Stomach (tissue), 4 donors: Measurements from ENCODE around the gene MAP7.

Experiments
- POLR2A ChIP-seq, 4 donors: fragments of 450-650 bp; IDR thresholded peaks; one replicate each; pipeline ENCODE4 v1.6.1; 2016; ENCODE audit warnings: antibody characterized with exemption in 4 of 4, control low read depth in 2 of 4, mild to moderate bottlenecking in 1 of 4, moderate library complexity in 1 of 4
- POLR2AphosphoS5 ChIP-seq, 3 donors: sonication (generic); formaldehyde crosslinking; IDR thresholded peaks; one replicate each; pipeline ENCODE4 v1.6.1; 2016; ENCODE audit warnings: antibody characterized with exemption in 3 of 3
- TF ChIP-seq, protein P1 (sequence below), 7 experiments: fragments of 450-650 bp in 4 of 7; fragments of 200-600 bp in 3 of 7; sonication (generic) in 3 of 7; IDR thresholded peaks; one replicate each; pipeline ENCODE4 v1.5.1; 2016 to 2019; ENCODE audit warnings: antibody characterized with exemption in 7 of 7, control low read depth in 2 of 7, mild to moderate bottlenecking in 1 of 7

- TF ChIP-seq POLR2A (IDR thresholded peaks at IDR 0.05) (no peak), POLR2AphosphoS5 (IDR thresholded peaks at IDR 0.05) (no peak)
- TF ChIP-seq, protein P1, sequence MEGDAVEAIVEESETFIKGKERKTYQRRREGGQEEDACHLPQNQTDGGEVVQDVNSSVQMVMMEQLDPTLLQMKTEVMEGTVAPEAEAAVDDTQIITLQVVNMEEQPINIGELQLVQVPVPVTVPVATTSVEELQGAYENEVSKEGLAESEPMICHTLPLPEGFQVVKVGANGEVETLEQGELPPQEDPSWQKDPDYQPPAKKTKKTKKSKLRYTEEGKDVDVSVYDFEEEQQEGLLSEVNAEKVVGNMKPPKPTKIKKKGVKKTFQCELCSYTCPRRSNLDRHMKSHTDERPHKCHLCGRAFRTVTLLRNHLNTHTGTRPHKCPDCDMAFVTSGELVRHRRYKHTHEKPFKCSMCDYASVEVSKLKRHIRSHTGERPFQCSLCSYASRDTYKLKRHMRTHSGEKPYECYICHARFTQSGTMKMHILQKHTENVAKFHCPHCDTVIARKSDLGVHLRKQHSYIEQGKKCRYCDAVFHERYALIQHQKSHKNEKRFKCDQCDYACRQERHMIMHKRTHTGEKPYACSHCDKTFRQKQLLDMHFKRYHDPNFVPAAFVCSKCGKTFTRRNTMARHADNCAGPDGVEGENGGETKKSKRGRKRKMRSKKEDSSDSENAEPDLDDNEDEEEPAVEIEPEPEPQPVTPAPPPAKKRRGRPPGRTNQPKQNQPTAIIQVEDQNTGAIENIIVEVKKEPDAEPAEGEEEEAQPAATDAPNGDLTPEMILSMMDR (IDR thresholded peaks at IDR 0.05): no peak
Observed at GRCh38 chr6:136527831-136528230, 22.4 kb downstream of the MAP7 start.
